Measurements from ENCODE around the gene MYH16.
"Not testable (repeated sequence)": the region's sequence is repeated elsewhere in the genome, so short reads cannot be mapped to it uniquely, and the experiment has no call there.

The MYH16 gene

GRCh38 chr7:99258501-99258900 lies 14.1 kb upstream of the MYH16 start:
- no peak for ATAC-seq

- no peak for ATAC-seq
Measured at GRCh38 chr7:99260395-99260794, 12.2 kb upstream of the MYH16 start.

- no peak for ATAC-seq
Measured at GRCh38 chr7:99261646-99262045, 11.0 kb upstream of the MYH16 start.

GRCh38 chr7:99265848-99266480 lies 6.7 kb upstream of the MYH16 start:
- no peak for ATAC-seq

- ATAC-seq: no peak
Measured at GRCh38 chr7:99267481-99267840, 5.2 kb upstream of the MYH16 start.

GRCh38 chr7:99267841-99268576 lies 4.6 kb upstream of the MYH16 start:
- no peak for ATAC-seq

- ATAC-seq: no peak
Measured at GRCh38 chr7:99268577-99268908, 4.1 kb upstream of the MYH16 start.

GRCh38 chr7:99270702-99271101 lies 1.9 kb upstream of the MYH16 start:
- no peak for ATAC-seq

- not testable (repeated sequence) for ATAC-seq
Measured at GRCh38 chr7:99273561-99273960, 922 bp downstream of the MYH16 start.

GRCh38 chr7:99274908-99275307 lies 2.3 kb downstream of the MYH16 start:
- not testable (repeated sequence) for ATAC-seq

- ATAC-seq: no peak
Measured at GRCh38 chr7:99275496-99275895, 2.9 kb downstream of the MYH16 start.

- no peak for ATAC-seq
Measured at GRCh38 chr7:99278180-99278579, 5.5 kb downstream of the MYH16 start.

GRCh38 chr7:99284165-99284564 lies 11.5 kb downstream of the MYH16 start:
- ATAC-seq: not testable (repeated sequence)

GRCh38 chr7:99287779-99288534 lies 15.3 kb downstream of the MYH16 start:
- ATAC-seq: no peak

GRCh38 chr7:99289185-99289584 lies 16.5 kb downstream of the MYH16 start:
- no peak for ATAC-seq

- not testable (repeated sequence) for ATAC-seq
Measured at GRCh38 chr7:99290148-99290547, 17.5 kb downstream of the MYH16 start.

GRCh38 chr7:99290980-99291607 lies 18.5 kb downstream of the MYH16 start:
- no peak for ATAC-seq

GRCh38 chr7:99292127-99292526 lies 19.5 kb downstream of the MYH16 start:
- no peak for ATAC-seq

- no peak for ATAC-seq
Measured at GRCh38 chr7:99293167-99293566, 20.5 kb downstream of the MYH16 start.

- no peak for ATAC-seq
Measured at GRCh38 chr7:99293650-99294049, 21.0 kb downstream of the MYH16 start.

GRCh38 chr7:99296471-99296870 lies 23.8 kb downstream of the MYH16 start:
- ATAC-seq: no peak

GRCh38 chr7:99301496-99301895 lies 28.9 kb downstream of the MYH16 start:
- ATAC-seq: no peak

GRCh38 chr7:99305473-99306260 lies 33.0 kb downstream of the MYH16 start:
- no peak for ATAC-seq

Measured in activated CD4-positive, CD25-positive, alpha-beta regulatory T cell treated with anti-CD3 and anti-CD28 coated beads, Interleukin-2, amount 50 U/mL, for 24 hours (primary cell).